DND-41 (cell line): ENCODE measurements around the gene CCNL1.

Experiments
- ATAC-seq: fragments of 200-7000 bp; cut with Tn5 transposase; 3 replicates; pipeline ENCODE4 v1.9.1; 2021; ENCODE audit warnings: low read depth; ENCODE audit not compliant: insufficient read depth
- DNase-seq: peaks from one replicate; pipeline ENCODE4 v3.0.0-alpha.2; 2020
- H2AFZ ChIP-seq: 2 replicates; pipeline ENCODE4 v1.6.0; 2012; ENCODE audit warnings: low read depth, low read length
- H3K27ac ChIP-seq: 2 replicates; pipeline ENCODE4 v1.5.1; 2012; ENCODE audit warnings: low read length, inconsistent platforms
- H3K27me3 ChIP-seq: fragments of 200-600 bp; sonication (generic); 2 replicates; pipeline ENCODE4 v1.6.0; 2012; ENCODE audit warnings: low read length, mild to moderate bottlenecking, inconsistent platforms; ENCODE audit not compliant: insufficient read depth, poor library complexity
- H3K36me3 ChIP-seq: 2 replicates; pipeline ENCODE4 v1.5.1; 2012; ENCODE audit warnings: low read length, inconsistent platforms; ENCODE audit not compliant: insufficient read depth
- H3K4me1 ChIP-seq: 2 replicates; pipeline ENCODE4 v1.5.1; 2012; ENCODE audit warnings: mild to moderate bottlenecking, low read length; ENCODE audit not compliant: insufficient read depth
- H3K4me2 ChIP-seq: 2 replicates; pipeline ENCODE4 v1.6.0; 2012; ENCODE audit warnings: mild to moderate bottlenecking, moderate library complexity, low read length, inconsistent platforms; ENCODE audit not compliant: insufficient read depth
- H3K4me3 ChIP-seq, 2 experiments: fragments of 200-600 bp in 1 of 2; shearing (Covaris generic) in 1 of 2; 2 replicates each; pipeline ENCODE4 v1.5.1; 2012 to 2016; ENCODE audit warnings: inconsistent platforms in 2 of 2, low read length in 2 of 2, mild to moderate bottlenecking in 2 of 2, low read depth in 1 of 2, moderate library complexity in 1 of 2
- H3K79me2 ChIP-seq: 2 replicates; pipeline ENCODE4 v1.6.0; 2012; ENCODE audit warnings: low read length, inconsistent platforms; ENCODE audit not compliant: insufficient read depth
- H3K9ac ChIP-seq: 2 replicates; pipeline ENCODE4 v1.6.0; 2012; ENCODE audit warnings: low read depth, mild to moderate bottlenecking, inconsistent platforms, low read length, moderate library complexity
- H3K9me3 ChIP-seq: 2 replicates; pipeline ENCODE4 v1.5.1; 2012; ENCODE audit warnings: low read length, moderate library complexity, mild to moderate bottlenecking, inconsistent platforms; ENCODE audit not compliant: insufficient read depth, severe bottlenecking
- H4K20me1 ChIP-seq: 2 replicates; pipeline ENCODE4 v1.6.0; 2012; ENCODE audit warnings: low read length; ENCODE audit not compliant: insufficient read depth
- EZH2 ChIP-seq: IDR thresholded peaks from 3 replicates; pipeline ENCODE4 v1.6.1; 2012; ENCODE audit warnings: borderline replicate concordance, low read depth, mild to moderate bottlenecking, moderate library complexity, low read length, inconsistent platforms; ENCODE audit not compliant: severe bottlenecking
- TF ChIP-seq, protein P1 (sequence below): IDR thresholded peaks from 2 replicates; pipeline ENCODE4 v1.5.1; 2012; ENCODE audit warnings: borderline replicate concordance, low read length, moderate library complexity, mild to moderate bottlenecking; ENCODE audit not compliant: poor library complexity, severe bottlenecking; ENCODE audit errors: extremely low read depth

CCNL1 gene

GRCh38 chr3:157152438-157152837 lies 7.5 kb downstream of the CCNL1 start:
- peaks cover 36% of the 10 kb centered on the region for H3K4me1 ChIP-seq
- H4K20me1 ChIP-seq, result peaks cover 76% of the 10 kb centered on the region
- H3K79me2 ChIP-seq, result peaks cover 67% of the 10 kb centered on the region
- no peak overlapping the region for H2AFZ ChIP-seq
- no peak overlapping the region for H3K4me2 ChIP-seq
- H3K27ac ChIP-seq, result no peak overlapping the region
- no peaks in the 10 kb centered on the region for H3K27me3 ChIP-seq
- no peaks in the 10 kb centered on the region for H3K9me3 ChIP-seq
- DNase-seq (no peak), ATAC-seq (no peak)
- H3K36me3 ChIP-seq, result peaks cover 100% of the 10 kb centered on the region
- TF ChIP-seq, protein P1, sequence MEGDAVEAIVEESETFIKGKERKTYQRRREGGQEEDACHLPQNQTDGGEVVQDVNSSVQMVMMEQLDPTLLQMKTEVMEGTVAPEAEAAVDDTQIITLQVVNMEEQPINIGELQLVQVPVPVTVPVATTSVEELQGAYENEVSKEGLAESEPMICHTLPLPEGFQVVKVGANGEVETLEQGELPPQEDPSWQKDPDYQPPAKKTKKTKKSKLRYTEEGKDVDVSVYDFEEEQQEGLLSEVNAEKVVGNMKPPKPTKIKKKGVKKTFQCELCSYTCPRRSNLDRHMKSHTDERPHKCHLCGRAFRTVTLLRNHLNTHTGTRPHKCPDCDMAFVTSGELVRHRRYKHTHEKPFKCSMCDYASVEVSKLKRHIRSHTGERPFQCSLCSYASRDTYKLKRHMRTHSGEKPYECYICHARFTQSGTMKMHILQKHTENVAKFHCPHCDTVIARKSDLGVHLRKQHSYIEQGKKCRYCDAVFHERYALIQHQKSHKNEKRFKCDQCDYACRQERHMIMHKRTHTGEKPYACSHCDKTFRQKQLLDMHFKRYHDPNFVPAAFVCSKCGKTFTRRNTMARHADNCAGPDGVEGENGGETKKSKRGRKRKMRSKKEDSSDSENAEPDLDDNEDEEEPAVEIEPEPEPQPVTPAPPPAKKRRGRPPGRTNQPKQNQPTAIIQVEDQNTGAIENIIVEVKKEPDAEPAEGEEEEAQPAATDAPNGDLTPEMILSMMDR, result no peak
- no peak for TF ChIP-seq EZH2
- no peak overlapping the region for H3K4me3 ChIP-seq
- H3K9ac ChIP-seq, result no peak overlapping the region

- Histone ChIP-seq H3K79me2 (peaks cover 59% of the 10 kb centered on the region), H3K36me3 (peaks cover 100% of the 10 kb centered on the region), H3K4me2 (no peak overlapping the region), H2AFZ (no peak overlapping the region), H3K9me3 (no peaks in the 10 kb centered on the region), H4K20me1 (peaks cover 70% of the 10 kb centered on the region), H3K9ac (no peak overlapping the region), H3K4me3 (no peak overlapping the region), H3K27me3 (no peaks in the 10 kb centered on the region), H3K4me1 (peaks cover 28% of the 10 kb centered on the region), H3K27ac (no peak overlapping the region)
- no peak for ATAC-seq
- TF ChIP-seq, protein P1, result no peak
- TF ChIP-seq EZH2, result no peak
- no peak for DNase-seq
Measured at GRCh38 chr3:157151627-157152026, 8.3 kb downstream of the CCNL1 start.

DNA sequence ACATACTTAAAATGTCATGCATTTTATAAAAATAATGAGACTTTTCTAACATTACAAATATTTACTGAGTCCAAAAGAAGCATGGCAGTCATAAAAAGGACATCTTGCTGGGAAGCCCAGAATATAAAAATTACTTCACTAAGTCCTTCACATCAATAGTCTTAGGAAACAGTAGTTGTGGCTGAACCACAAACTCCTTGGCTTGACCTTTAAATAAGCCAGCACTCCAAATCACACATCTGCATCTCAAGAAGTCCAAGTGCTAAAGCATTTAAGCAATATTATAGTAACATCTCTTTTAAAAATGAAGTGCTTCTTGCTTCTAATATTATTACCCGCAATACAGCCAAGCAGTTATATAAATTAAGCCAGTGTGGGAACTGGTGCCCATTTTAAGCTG lies 8.8 kb downstream of the CCNL1 start:
- Histone ChIP-seq H3K4me2 (no peak overlapping the region), H3K27ac (no peak overlapping the region), H3K36me3 (peaks cover 100% of the 10 kb centered on the region), H4K20me1 (peaks cover 65% of the 10 kb centered on the region; the same call in 1 of the 2 replicates), H2AFZ (no peak overlapping the region), H3K27me3 (no peaks in the 10 kb centered on the region), H3K79me2 (peaks cover 54% of the 10 kb centered on the region), H3K9me3 (no peaks in the 10 kb centered on the region), H3K4me3 (no peak overlapping the region), H3K4me1 (peaks cover 23% of the 10 kb centered on the region), H3K9ac (no peak overlapping the region)
- DNase-seq (no peak), ATAC-seq (no peak)
- TF ChIP-seq, protein P1, result no peak
- TF ChIP-seq EZH2, result no peak
